ENCODE measurements around the gene LPP. TPM values are rescaled to one million over a fixed set of nuclear protein-coding genes. Genes with fewer than 3 reads are reported as not detected.

The LPP gene
- total RNA-seq, 1 donor from 2014 or later = 23.1 TPM

GRCh38 chr3:188394623-188395022 lies 240.7 kb downstream of the LPP start:
- no peaks in the 10 kb centered on the region for H3K36me3 Mint-ChIP-seq (ENCODE audit: unreplicated experiment)
- no peaks in the 10 kb centered on the region for H3K9me3 Mint-ChIP-seq (ENCODE audit: unreplicated experiment)
- no peak for TF ChIP-seq CTCF (IDR thresholded peaks at IDR 0.05; ENCODE audit: partially characterized antibody, unreplicated experiment)
- no peak overlapping the region for H3K4me3 Mint-ChIP-seq (ENCODE audit: unreplicated experiment)
- no peak overlapping the region for H3K27ac Mint-ChIP-seq (ENCODE audit: unreplicated experiment)
- H3K27me3 Mint-ChIP-seq (ENCODE audit: unreplicated experiment) = no peaks in the 10 kb centered on the region
- no peak for DNase-seq
- peaks cover 2% of the 10 kb centered on the region for H3K4me1 Mint-ChIP-seq (ENCODE audit: low read depth, unreplicated experiment)

- H3K4me3 Mint-ChIP-seq (ENCODE audit: unreplicated experiment) = no peak overlapping the region
- no peaks in the 10 kb centered on the region for H3K36me3 Mint-ChIP-seq (ENCODE audit: unreplicated experiment)
- TF ChIP-seq CTCF (IDR thresholded peaks at IDR 0.05; ENCODE audit: partially characterized antibody, unreplicated experiment) = no peak
- no peak overlapping the region for H3K27ac Mint-ChIP-seq (ENCODE audit: unreplicated experiment)
- peaks cover 2% of the 10 kb centered on the region for H3K4me1 Mint-ChIP-seq (ENCODE audit: low read depth, unreplicated experiment)
- H3K9me3 Mint-ChIP-seq (ENCODE audit: unreplicated experiment) = no peaks in the 10 kb centered on the region
- no peaks in the 10 kb centered on the region for H3K27me3 Mint-ChIP-seq (ENCODE audit: unreplicated experiment)
- DNase-seq = no peak
These were observed 242.3 kb downstream of the LPP start for GRCh38 chr3:188396251-188396650.

GRCh38 chr3:188396900-188397299 lies 242.9 kb downstream of the LPP start:
- no peak overlapping the region for H3K27ac Mint-ChIP-seq (ENCODE audit: unreplicated experiment)
- no peak for TF ChIP-seq CTCF (IDR thresholded peaks at IDR 0.05; ENCODE audit: partially characterized antibody, unreplicated experiment)
- peaks cover 2% of the 10 kb centered on the region for H3K4me1 Mint-ChIP-seq (ENCODE audit: low read depth, unreplicated experiment)
- H3K36me3 Mint-ChIP-seq (ENCODE audit: unreplicated experiment) = no peaks in the 10 kb centered on the region
- H3K9me3 Mint-ChIP-seq (ENCODE audit: unreplicated experiment) = no peaks in the 10 kb centered on the region
- no peaks in the 10 kb centered on the region for H3K27me3 Mint-ChIP-seq (ENCODE audit: unreplicated experiment)
- H3K4me3 Mint-ChIP-seq (ENCODE audit: unreplicated experiment) = no peak overlapping the region
- DNase-seq = no peak

- TF ChIP-seq CTCF (IDR thresholded peaks at IDR 0.05; ENCODE audit: partially characterized antibody, unreplicated experiment) = no peak
- Mint-ChIP-seq H3K4me3 (ENCODE audit: unreplicated experiment) (no peak overlapping the region), H3K9me3 (ENCODE audit: unreplicated experiment) (no peaks in the 10 kb centered on the region), H3K27ac (ENCODE audit: unreplicated experiment) (no peak overlapping the region), H3K27me3 (ENCODE audit: unreplicated experiment) (no peaks in the 10 kb centered on the region), H3K36me3 (ENCODE audit: unreplicated experiment) (no peaks in the 10 kb centered on the region), H3K4me1 (ENCODE audit: low read depth, unreplicated experiment) (no peaks in the 10 kb centered on the region)
- DNase-seq = no peak
These were observed 244.1 kb downstream of the LPP start for GRCh38 chr3:188397766-188398705.

All from glutamatergic neuron (in vitro differentiated cells).